Transverse colon (tissue), 3 donors: Measurements from ENCODE around the gene KASH5.

Experiments
- CTCF ChIP-seq, 5 experiments: fragments of 200-600 bp in 3 of 5; fragments of 450-650 bp in 2 of 5; sonication (generic) in 3 of 5; IDR thresholded peaks; 1 replicate in 2 of 5; 2 replicates in 3 of 5; pipeline ENCODE4 v1.5.1; 2016 to 2017; ENCODE audit warnings: antibody characterized with exemption in 5 of 5, inconsistent platforms in 3 of 5, mild to moderate bottlenecking in 2 of 5, moderate library complexity in 1 of 5
- EP300 ChIP-seq: sonication (generic); formaldehyde crosslinking; IDR thresholded peaks from one replicate; pipeline ENCODE4 v1.6.1; 2017; ENCODE audit warnings: antibody characterized with exemption, low read depth
- POLR2A ChIP-seq: fragments of 450-650 bp; IDR thresholded peaks from one replicate; pipeline ENCODE4 v1.6.1; 2016; ENCODE audit warnings: antibody characterized with exemption, mild to moderate bottlenecking, moderate library complexity

GRCh38 chr19:49348305-49349189, 39.5 kb upstream of the KASH5 start:
- no peak for TF ChIP-seq CTCF (IDR thresholded peaks at IDR 0.05)
- no peak for TF ChIP-seq EP300
- TF ChIP-seq POLR2A: no peak
